Spleen (tissue), 7 donors: ENCODE measurements around the gene POP4.

Source experiments
- CTCF ChIP-seq, 11 experiments: fragments of 200-600 bp in 7 of 11; fragments of 450-650 bp in 4 of 11; sonication (generic) in 4 of 11; IDR thresholded peaks in 8 of 11; conservative IDR thresholded peaks in 3 of 11; 1 replicate in 7 of 11; 2 replicates in 4 of 11; pipeline versions ENCODE4 v1.4.0 to v1.8.0; 2016 to 2021; ENCODE audit warnings: antibody characterized with exemption in 11 of 11, inconsistent platforms in 4 of 11, mild to moderate bottlenecking in 1 of 11
- POLR2A ChIP-seq, 3 donors: fragments of 450-650 bp; IDR thresholded peaks; one replicate each; pipeline ENCODE4 v1.5.1; 2017; ENCODE audit warnings: antibody characterized with exemption in 3 of 3, mild to moderate bottlenecking in 1 of 3
- donor health status: DM: no; HTN: no; CAD: no; lungs with moderate emphysema.
- donor health status: DM: no; HTN: no; CAD: no.
- donor health status: DM: no; HTN: no; CAD: no.

GRCh38 chr19:29576761-29577648 is 29.1 kb upstream of the POP4 start:
- TF ChIP-seq POLR2A (IDR thresholded peaks at IDR 0.05) (no peak), CTCF (IDR thresholded peaks at IDR 0.05 in 8 of 11, conservative IDR thresholded peaks at IDR 0.05 in 3 of 11) (no peak)
